Measurements from ENCODE around the gene GDPD4.

- no peak for TF ChIP-seq CTCF (tag by site-specific recombination; IDR thresholded peaks at IDR 0.05)
- TF ChIP-seq ZSCAN16 (tag by site-specific recombination; IDR thresholded peaks at IDR 0.05) = no peak
- no peak for TF ChIP-seq ZNF558 (tag by site-specific recombination; IDR thresholded peaks at IDR 0.05)
- no peak for TF ChIP-seq ZNF701 (tag by site-specific recombination; IDR thresholded peaks at IDR 0.05)
- no peak for TF ChIP-seq PBX3 (CRISPR knock-in tag; IDR thresholded peaks at IDR 0.05)
Observed at GRCh38 chr11:77204754-77205466, 96.6 kb downstream of the GDPD4 start.

Measured in HEK293 (cell line).